HepG2 (cell line): ENCODE measurements around the gene MS4A10. TPM values are rescaled to one million over a fixed set of nuclear protein-coding genes. Genes with fewer than 3 reads are reported as not detected.

ENCODE experiments used
- GATAD2A ChIP-seq: IDR thresholded peaks from 2 replicates; pipeline ENCODE4 v1.6.1; 2016
- GFI1 ChIP-seq: sonication (generic); formaldehyde crosslinking; IDR thresholded peaks from 2 replicates; pipeline ENCODE4 v1.5.0; 2020; ENCODE audit warnings: missing genetic modification reagents, mild to moderate bottlenecking, borderline replicate concordance
- HDAC2 ChIP-seq: sonication (generic); formaldehyde crosslinking; IDR thresholded peaks from 2 replicates; pipeline ENCODE4 v1.4.0; 2020; ENCODE audit warnings: missing genetic modification reagents
- KDM3A ChIP-seq: IDR thresholded peaks from 2 replicates; pipeline ENCODE4 v1.6.1; 2018; ENCODE audit warnings: low read depth, missing compliant biosample characterization
- MEIS1 ChIP-seq: sonication (generic); formaldehyde crosslinking; IDR thresholded peaks from 2 replicates; pipeline ENCODE4 v1.9.0; 2021; ENCODE audit warnings: mild to moderate bottlenecking, missing genetic modification reagents, moderate library complexity, borderline replicate concordance
- NCOR1 ChIP-seq: fragments of 200-600 bp; sonication (generic); IDR thresholded peaks from 2 replicates; pipeline ENCODE4 v1.7.0; 2017; ENCODE audit warnings: antibody characterized with exemption, low read length, borderline replicate concordance
- RAD21 ChIP-seq: fragments of 450-650 bp; formaldehyde crosslinking; IDR thresholded peaks from 2 replicates; pipeline ENCODE4 v1.5.0; 2020; ENCODE audit warnings: mild to moderate bottlenecking
- SIX1 ChIP-seq: sonication (generic); formaldehyde crosslinking; IDR thresholded peaks from 2 replicates; pipeline ENCODE4 v1.4.0; 2020; ENCODE audit warnings: missing genetic modification reagents, borderline replicate concordance
- ZNF451 ChIP-seq: sonication (generic); formaldehyde crosslinking; IDR thresholded peaks from 2 replicates; pipeline ENCODE4 v1.5.0; 2020; ENCODE audit warnings: mild to moderate bottlenecking, missing genetic modification reagents
- ZNF607 ChIP-seq: sonication (generic); formaldehyde crosslinking; IDR thresholded peaks from 2 replicates; pipeline ENCODE4 v1.5.1; 2020; ENCODE audit warnings: missing genetic modification reagents, mild to moderate bottlenecking, borderline replicate concordance
- ZNF850 ChIP-seq: sonication (generic); formaldehyde crosslinking; conservative IDR thresholded peaks from 2 replicates; pipeline ENCODE4 v1.9.0; 2021; ENCODE audit warnings: mild to moderate bottlenecking, missing genetic modification reagents
- ZNF878 ChIP-seq: sonication (generic); formaldehyde crosslinking; IDR thresholded peaks from 2 replicates; pipeline ENCODE4 v1.8.1; 2023; ENCODE audit warnings: mild to moderate bottlenecking, missing genetic modification reagents, moderate library complexity
- ZNF883 ChIP-seq: sonication (generic); formaldehyde crosslinking; IDR thresholded peaks from 2 replicates; pipeline ENCODE4 v1.5.1; 2020; ENCODE audit warnings: mild to moderate bottlenecking, missing genetic modification reagents; ENCODE audit errors: not compliant biosample characterization
- polyA plus RNA-seq, 8 experiments: library from polyadenylated mRNA; depleted of rRNA in 3 of 8; stranded (reverse) in 7 of 8; unstranded in 1 of 8; fragments of >200 nt; fragmentation: Illumina TruSeq in 4 of 8; extraction: Trizol in 4 of 8; gene quantifications; 2 replicates each; pipeline versions ENCODE4 v1.2.1 to v1.2.3, GENCODE V29; 2011 to 2016; ENCODE audit warnings: low read depth in 4 of 8, missing spikeins in 1 of 8, mixed read lengths in 1 of 8; ENCODE audit not compliant: insufficient read depth in 1 of 8
- total RNA-seq, 5 experiments: library from RNA; depleted of rRNA; stranded (reverse); fragments of >200 nt; fragmentation: Illumina TruSeq; extraction: Trizol; gene quantifications; 2 replicates each; pipeline ENCODE4 v1.2.3, GENCODE V29; 2016; ENCODE audit warnings: low read depth in 1 of 5
- TF ChIP-seq, protein P1 (sequence below): sonication (generic); formaldehyde crosslinking; IDR thresholded peaks from 2 replicates; pipeline ENCODE4 v1.5.0; 2020; ENCODE audit warnings: missing genetic modification reagents, mild to moderate bottlenecking, borderline replicate concordance
- TF ChIP-seq, protein P2 (sequence below): sonication (generic); formaldehyde crosslinking; IDR thresholded peaks from 2 replicates; pipeline ENCODE4 v1.5.1; 2020; ENCODE audit warnings: mild to moderate bottlenecking, moderate library complexity, missing genetic modification reagents
- TF ChIP-seq, protein P3 (sequence below): sonication (generic); formaldehyde crosslinking; IDR thresholded peaks from 2 replicates; pipeline ENCODE4 v1.8.0; 2022; ENCODE audit warnings: low read depth, missing genetic modification reagents
- TF ChIP-seq, protein P4 (sequence below): sonication (generic); formaldehyde crosslinking; IDR thresholded peaks from 2 replicates; pipeline ENCODE4 v1.5.0; 2020; ENCODE audit warnings: missing genetic modification reagents
- TF ChIP-seq, protein P5 (sequence below): IDR thresholded peaks from 2 replicates; pipeline ENCODE4 v1.6.1; 2018; ENCODE audit warnings: missing genetic modification reagents
- TF ChIP-seq, protein P6 (sequence below): sonication (generic); formaldehyde crosslinking; IDR thresholded peaks from 2 replicates; pipeline ENCODE4 v1.5.0; 2020; ENCODE audit warnings: missing genetic modification reagents, mild to moderate bottlenecking, borderline replicate concordance
- TF ChIP-seq, protein P7 (sequence below): sonication (generic); formaldehyde crosslinking; IDR thresholded peaks from 2 replicates; pipeline ENCODE4 v1.4.0; 2020; ENCODE audit warnings: missing genetic modification reagents

Gene MS4A10
- total and polyA plus RNA-seq, 2 of the 13 experiments (the other 11 are each of a cell fraction or from before 2014, with no cell fraction given): not detected

DNA sequence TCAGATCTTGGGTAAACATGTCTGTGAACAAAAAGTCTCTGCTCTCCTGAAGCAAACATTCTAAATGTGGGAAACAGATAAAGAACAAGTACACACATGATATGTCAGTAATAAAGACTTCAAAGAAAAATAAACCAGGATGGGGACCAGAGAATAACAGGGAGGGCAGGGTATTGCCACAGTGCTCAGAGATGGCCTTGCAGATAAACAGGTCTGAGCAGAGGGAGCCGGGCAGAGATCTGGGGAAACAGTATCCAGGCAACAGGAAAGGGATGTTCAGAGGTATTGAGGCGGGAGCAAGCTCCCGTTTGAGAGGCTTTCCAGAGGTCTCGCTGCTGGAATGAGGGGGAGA, 59.7 kb downstream of the MS4A10 start (continued):
- peak; percentile 34; the same call in 1 of the 2 replicates for TF ChIP-seq KDM3A (CRISPR knock-in tag)
- no peak for TF ChIP-seq ZNF883
- TF ChIP-seq SIX1 (CRISPR knock-in tag): peak; percentile 62; the same call in 1 of the 2 replicates
- TF ChIP-seq RAD21 (CRISPR knock-in tag): no peak
- TF ChIP-seq, protein P1, sequence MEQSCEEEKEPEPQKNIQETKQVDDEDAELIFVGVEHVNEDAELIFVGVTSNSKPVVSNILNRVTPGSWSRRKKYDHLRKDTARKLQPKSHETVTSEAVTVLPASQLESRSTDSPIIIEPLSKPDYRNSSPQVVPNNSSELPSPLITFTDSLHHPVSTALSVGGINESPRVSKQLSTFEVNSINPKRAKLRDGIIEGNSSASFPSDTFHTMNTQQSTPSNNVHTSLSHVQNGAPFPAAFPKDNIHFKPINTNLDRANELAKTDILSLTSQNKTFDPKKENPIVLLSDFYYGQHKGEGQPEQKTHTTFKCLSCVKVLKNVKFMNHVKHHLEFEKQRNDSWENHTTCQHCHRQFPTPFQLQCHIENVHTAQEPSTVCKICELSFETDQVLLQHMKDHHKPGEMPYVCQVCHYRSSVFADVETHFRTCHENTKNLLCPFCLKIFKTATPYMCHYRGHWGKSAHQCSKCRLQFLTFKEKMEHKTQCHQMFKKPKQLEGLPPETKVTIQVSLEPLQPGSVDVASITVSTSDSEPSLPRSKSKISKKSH: no peak
- TF ChIP-seq MEIS1: peak; percentile 32; the same call in 1 of the 2 replicates
- TF ChIP-seq, protein P2, sequence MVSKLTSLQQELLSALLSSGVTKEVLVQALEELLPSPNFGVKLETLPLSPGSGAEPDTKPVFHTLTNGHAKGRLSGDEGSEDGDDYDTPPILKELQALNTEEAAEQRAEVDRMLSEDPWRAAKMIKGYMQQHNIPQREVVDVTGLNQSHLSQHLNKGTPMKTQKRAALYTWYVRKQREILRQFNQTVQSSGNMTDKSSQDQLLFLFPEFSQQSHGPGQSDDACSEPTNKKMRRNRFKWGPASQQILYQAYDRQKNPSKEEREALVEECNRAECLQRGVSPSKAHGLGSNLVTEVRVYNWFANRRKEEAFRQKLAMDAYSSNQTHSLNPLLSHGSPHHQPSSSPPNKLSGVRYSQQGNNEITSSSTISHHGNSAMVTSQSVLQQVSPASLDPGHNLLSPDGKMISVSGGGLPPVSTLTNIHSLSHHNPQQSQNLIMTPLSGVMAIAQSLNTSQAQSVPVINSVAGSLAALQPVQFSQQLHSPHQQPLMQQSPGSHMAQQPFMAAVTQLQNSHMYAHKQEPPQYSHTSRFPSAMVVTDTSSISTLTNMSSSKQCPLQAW: no peak
- TF ChIP-seq, protein P3, sequence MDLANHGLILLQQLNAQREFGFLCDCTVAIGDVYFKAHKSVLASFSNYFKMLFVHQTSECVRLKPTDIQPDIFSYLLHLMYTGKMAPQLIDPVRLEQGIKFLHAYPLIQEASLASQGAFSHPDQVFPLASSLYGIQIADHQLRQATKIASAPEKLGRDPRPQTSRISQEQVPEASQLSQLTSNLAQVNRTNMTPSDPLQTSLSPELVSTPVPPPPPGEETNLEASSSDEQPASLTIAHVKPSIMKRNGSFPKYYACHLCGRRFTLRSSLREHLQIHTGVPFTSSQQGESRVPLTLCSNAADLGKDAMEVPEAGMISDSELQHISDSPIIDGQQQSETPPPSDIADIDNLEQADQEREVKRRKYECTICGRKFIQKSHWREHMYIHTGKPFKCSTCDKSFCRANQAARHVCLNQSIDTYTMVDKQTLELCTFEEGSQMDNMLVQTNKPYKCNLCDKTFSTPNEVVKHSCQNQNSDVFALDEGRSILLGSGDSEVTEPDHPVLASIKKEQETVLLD (CRISPR knock-in tag): no peak
- TF ChIP-seq, protein P4, sequence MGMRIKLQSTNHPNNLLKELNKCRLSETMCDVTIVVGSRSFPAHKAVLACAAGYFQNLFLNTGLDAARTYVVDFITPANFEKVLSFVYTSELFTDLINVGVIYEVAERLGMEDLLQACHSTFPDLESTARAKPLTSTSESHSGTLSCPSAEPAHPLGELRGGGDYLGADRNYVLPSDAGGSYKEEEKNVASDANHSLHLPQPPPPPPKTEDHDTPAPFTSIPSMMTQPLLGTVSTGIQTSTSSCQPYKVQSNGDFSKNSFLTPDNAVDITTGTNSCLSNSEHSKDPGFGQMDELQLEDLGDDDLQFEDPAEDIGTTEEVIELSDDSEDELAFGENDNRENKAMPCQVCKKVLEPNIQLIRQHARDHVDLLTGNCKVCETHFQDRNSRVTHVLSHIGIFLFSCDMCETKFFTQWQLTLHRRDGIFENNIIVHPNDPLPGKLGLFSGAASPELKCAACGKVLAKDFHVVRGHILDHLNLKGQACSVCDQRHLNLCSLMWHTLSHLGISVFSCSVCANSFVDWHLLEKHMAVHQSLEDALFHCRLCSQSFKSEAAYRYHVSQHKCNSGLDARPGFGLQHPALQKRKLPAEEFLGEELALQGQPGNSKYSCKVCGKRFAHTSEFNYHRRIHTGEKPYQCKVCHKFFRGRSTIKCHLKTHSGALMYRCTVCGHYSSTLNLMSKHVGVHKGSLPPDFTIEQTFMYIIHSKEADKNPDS (CRISPR knock-in tag): 0 out of 2 replicates have a peak, but pooled peaks have one; percentile 56
- peak; percentile 72; the same call in 1 of the 2 replicates for TF ChIP-seq ZNF878 (CRISPR knock-in tag)
- TF ChIP-seq HDAC2 (CRISPR knock-in tag): peak; percentile 82; the same call in 1 of the 2 replicates
- TF ChIP-seq ZNF451: no peak
- TF ChIP-seq, protein P5, sequence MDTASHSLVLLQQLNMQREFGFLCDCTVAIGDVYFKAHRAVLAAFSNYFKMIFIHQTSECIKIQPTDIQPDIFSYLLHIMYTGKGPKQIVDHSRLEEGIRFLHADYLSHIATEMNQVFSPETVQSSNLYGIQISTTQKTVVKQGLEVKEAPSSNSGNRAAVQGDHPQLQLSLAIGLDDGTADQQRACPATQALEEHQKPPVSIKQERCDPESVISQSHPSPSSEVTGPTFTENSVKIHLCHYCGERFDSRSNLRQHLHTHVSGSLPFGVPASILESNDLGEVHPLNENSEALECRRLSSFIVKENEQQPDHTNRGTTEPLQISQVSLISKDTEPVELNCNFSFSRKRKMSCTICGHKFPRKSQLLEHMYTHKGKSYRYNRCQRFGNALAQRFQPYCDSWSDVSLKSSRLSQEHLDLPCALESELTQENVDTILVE (CRISPR knock-in tag): 0 out of 2 replicates have a peak, but pooled peaks have one; percentile 54
- no peak for TF ChIP-seq ZNF607
- TF ChIP-seq, protein P6, sequence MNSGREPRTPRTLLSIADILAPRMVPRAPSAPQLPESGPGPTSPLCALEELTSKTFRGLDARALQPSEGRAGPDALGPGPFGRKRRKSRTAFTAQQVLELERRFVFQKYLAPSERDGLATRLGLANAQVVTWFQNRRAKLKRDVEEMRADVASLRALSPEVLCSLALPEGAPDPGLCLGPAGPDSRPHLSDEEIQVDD: no peak
- TF ChIP-seq, protein P7, sequence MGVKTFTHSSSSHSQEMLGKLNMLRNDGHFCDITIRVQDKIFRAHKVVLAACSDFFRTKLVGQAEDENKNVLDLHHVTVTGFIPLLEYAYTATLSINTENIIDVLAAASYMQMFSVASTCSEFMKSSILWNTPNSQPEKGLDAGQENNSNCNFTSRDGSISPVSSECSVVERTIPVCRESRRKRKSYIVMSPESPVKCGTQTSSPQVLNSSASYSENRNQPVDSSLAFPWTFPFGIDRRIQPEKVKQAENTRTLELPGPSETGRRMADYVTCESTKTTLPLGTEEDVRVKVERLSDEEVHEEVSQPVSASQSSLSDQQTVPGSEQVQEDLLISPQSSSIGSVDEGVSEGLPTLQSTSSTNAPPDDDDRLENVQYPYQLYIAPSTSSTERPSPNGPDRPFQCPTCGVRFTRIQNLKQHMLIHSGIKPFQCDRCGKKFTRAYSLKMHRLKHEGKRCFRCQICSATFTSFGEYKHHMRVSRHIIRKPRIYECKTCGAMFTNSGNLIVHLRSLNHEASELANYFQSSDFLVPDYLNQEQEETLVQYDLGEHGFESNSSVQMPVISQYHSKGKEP: no peak
- peak; percentile 72; the same call in 1 of the 2 replicates for TF ChIP-seq NCOR1
- no peak for TF ChIP-seq ZNF850 (CRISPR knock-in tag)
- TF ChIP-seq GFI1 (CRISPR knock-in tag): peak; percentile 59; the same call in 1 of the 2 replicates
- TF ChIP-seq GATAD2A (CRISPR knock-in tag): peak; percentile 83; the same call in 1 of the 2 replicates
